GM12891 (cell line): ENCODE data around the gene MAPK13.

Source experiments
- POLR2A ChIP-seq: IDR thresholded peaks from 2 replicates; pipeline ENCODE4 v1.6.1; 2011; ENCODE audit warnings: low read depth, low read length, control low read depth
- POLR2AphosphoS5 ChIP-seq: IDR thresholded peaks from 2 replicates; pipeline ENCODE4 v1.6.1; 2011; ENCODE audit warnings: low read depth, low read length, control low read depth

- TF ChIP-seq POLR2A, result no peak
- no peak for TF ChIP-seq POLR2AphosphoS5
Measured at GRCh38 chr6:36122495-36123269, 7.6 kb upstream of the MAPK13 start.
